Kidney glomerular epithelial cell (primary cell): ENCODE measurements around the gene CDH22.

Experiments
- DNase-seq: peaks from one replicate; lab custom pipeline; 2025; lab: John Stamatoyannopoulos, UW

The CDH22 gene

DNA sequence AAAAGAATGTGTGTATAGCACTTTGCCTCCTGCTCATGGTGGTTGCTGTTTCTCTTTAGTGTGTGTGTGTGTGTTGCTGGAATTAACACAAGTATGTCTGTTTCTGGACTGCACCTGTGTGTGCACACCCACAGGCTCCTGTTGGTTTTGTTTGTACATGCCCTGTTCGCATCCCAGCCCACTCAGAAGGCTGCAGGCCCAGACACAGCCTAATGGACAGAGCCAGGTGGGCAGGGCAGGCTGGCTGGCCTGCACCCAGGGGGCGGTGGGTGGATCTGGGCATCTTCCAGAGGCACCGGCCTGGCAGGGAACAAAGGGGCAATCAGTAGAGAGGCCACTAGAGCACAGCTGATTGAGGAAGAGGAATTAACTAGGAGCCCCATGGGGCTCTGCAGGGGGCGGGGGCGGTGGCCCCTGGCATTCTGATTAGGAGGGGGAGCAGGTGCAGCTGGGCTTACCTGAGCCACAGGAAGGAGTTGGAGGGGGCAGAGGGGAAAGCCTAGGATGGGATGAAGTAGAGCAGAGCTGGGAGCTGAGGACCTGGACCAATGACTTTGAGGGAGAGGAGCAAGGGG is 168.3 kb downstream of the CDH22 start:
- no peak for DNase-seq

DNA sequence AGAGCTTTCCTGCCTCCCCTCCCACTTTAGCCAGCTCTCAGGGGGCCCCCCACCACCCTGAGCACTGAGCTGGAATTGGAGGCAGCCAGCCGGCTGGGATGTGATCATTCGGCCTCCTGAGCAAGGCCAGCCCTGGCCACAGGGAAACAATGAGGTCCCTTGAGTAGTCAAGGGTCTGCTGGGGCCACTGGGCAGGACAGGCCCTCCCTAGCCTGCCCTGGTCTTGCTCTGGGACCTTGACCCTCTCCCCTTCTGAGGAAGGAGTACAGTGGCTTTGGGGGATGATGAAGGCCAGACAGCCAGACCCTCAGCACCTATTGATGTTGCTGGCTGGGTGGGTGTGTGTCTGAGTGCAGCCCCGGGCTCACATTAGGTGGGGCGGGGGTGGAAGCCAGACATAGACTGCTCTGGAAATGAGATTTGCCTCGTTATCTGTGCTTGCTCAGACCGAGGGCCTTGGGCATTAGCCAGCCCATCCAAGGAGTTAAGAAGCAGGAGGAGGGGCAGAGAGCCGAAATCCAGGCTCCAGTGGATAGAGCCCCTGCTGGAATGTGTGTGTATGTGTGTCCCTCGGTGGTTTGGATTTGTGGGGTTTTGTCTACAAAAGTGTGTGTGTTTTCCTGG is 168.9 kb downstream of the CDH22 start:
- no peak for DNase-seq

DNA sequence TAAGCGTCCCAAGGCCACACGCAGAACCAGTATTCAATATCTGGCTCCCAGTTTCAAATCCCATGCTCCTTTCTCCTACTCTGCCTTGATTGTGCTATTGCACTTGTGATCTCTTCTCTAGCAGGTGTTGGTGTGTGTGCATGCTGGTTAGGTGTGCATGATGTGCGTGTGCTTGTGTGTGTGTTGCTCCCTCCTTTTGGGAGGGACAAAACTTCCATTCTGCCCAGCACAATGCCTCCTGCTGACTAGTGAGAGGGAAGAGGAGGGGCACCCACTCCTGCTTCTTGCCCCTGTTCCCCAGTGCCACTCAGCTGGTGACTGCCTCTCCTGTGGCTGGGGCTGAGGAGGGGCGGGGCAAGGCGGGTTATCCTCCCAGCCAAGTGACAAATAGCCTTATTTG is 170.5 kb downstream of the CDH22 start:
- no peak for DNase-seq

DNA sequence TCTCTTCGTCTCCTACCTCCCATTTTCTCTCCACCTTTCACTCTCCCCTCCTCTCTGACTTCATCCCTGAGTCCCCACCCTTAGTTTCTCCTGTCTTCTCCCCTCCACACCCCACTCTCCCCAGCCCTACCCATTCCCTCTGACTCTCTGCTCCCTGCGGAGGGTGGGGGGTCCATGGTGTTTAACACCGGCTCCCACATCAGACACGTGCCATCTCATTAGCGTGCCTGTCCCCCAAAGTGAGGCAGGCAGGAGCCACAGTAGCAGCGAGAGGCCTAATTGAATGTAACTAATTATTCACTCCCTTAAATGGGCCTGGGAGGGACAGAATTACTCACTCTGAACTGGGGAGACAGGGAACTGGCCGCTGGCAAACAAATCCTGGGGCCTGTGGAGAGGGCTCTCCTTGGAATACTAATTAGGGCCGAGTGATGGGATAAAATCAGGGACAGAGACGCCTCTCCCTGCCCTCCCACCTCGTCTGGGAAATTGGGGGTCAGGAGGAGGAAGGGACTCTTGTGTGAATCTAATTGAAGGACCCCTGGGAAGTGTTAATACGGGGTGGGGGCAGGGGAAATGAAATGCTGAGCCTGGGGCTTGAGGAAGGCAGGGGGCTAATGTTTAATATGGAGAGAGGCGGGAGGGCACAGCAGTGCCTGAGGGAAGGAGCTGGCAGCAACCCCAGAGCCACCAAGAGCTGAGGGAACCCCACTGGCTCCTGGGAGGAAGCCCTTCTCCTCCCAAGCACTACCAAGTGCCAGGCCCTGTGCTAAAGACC is 172.3 kb downstream of the CDH22 start:
- DNase-seq, result no peak

DNA sequence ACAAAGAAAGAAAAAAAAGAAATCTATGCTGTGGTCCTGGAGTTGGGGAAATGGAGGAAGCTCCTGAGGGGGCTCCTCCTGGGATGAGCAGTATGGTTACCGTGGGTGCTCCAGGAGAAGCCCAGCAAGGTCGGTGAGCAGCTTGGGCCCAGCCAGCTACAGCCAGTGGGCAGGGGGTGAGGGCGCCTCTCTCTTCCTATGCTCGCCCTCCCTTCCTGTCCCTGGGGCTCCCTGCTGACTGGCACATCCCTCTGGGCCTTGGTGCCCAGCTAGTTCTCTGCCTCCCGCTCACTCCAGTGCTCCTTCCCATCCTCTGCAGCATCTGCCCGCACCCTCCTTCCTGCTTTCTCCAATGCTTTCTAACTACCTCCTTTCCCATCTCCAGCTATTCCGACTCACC is 173.6 kb downstream of the CDH22 start:
- DNase-seq, result no peak

DNA sequence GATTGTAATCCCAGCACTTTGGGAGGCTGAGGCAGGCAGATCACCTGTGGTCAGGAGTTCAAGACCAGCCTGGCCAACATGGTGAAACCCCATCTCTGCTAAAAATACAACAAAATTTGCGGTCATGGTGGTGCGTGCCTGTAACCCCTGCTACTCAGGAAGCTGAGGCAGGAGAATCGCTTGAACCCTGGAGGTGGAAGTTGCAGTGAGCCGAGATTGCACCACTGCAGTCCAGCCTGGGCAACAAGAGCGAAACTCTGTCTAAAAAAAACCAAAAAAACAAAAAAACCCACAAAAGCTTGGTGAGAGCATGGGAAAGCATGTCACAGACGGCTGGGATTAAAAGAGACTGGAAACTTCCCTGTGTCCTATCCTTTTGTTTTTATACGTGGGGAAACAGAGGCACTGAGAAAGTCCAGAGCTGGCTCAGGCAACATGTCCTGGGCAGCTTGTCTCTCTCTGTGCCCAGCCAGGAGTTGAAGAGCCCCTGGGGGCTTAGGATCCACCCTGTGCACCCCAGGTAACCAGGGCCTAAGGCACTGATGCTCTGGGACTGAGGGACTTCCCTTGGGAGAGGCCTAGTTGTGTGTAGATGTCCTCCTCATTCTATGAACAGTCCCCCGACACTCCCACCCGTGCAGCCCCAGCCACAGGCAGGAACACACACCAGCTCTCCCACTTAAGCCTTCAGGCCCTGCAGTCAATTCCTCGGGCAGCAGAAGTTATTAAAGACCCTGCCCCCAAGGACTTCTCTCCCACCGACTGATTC is 174.2 kb downstream of the CDH22 start:
- DNase-seq, result no peak

DNA sequence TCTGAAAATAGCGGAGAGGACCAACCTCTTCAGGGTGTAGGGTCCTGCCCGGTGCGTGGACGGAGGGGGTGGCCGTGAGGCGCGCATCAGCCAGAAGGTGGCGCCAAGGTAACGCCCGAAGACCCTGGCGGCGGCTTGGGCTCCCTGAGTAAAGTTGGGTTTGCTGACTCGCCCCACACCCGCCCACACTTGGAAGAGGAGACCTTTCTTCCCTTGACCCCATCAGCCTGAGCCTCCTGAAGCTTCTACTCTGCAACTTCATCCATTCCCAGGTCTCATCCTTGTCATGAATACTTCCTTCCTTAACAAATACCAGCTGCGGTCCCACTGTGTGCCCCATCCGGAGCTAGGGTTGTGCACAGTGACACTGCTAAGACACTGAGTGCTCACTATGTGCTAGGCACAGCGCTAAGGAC is 175.6 kb downstream of the CDH22 start:
- DNase-seq, result peak; percentile 42

DNA sequence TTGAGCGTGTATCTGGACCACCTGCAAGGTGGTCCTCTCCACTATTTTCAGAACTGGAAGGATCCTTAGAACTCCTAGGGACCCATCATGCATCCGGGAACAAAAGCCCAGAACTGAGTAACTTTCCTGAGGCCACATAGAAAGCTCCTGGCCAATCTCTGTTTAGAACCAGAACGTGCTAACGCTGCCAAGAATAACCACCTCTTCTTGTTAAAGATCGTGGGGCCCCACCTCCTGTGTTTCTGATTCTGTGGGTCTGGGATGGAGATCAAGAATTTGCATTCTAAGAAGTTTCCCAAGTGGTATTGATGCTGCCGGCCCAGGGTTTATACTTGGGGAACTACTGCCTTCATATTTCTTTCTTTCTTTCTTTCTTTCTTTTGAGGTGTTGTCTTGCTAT is 176.9 kb downstream of the CDH22 start:
- DNase-seq, result no peak

DNA sequence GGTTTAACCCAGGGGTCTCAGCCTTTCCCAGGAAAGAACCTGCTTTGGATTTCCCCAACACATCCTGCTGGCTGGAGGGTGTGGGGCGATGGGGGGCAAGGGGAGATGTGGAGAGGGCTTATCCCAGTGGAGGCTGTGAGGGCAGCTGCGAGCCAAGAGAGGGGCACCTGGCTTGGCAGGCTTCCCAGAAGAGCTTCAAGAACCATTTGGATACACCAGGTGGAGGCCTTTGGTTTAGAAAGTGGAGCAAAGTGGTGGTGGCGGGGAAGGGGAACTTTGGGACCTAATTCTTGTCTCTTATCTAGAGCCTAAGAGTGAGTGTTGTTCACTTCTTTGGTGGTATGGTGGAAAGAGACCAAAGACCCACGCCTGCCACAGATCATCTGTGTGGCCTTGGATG is 177.8 kb downstream of the CDH22 start:
- DNase-seq, result no peak

DNA sequence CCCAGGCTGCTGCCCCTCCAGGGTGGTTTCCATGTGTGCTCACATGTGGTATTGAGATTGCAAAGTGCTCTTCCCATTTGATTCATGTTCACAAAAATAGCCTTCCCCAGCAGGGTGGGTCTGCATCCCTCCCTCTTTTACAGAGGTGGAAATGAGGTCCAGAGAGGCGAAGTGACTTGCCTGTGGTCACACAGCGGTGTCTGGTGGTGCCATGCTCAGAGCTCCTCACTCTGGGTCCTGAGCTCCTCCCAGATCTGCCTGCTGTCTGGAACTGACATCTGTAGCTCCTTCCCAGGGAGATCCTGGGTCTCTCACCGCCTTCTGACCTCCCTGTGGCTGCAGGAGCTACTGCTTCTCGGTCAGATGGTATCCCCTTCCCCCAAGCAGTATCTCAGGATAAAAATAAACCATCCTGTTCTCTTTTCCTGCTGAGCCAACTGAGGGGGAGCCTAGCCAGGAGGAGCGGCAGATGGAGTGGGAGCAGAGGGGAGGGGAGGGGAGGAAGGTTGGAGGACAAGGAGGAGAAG is 178.3 kb downstream of the CDH22 start:
- no peak for DNase-seq

DNA sequence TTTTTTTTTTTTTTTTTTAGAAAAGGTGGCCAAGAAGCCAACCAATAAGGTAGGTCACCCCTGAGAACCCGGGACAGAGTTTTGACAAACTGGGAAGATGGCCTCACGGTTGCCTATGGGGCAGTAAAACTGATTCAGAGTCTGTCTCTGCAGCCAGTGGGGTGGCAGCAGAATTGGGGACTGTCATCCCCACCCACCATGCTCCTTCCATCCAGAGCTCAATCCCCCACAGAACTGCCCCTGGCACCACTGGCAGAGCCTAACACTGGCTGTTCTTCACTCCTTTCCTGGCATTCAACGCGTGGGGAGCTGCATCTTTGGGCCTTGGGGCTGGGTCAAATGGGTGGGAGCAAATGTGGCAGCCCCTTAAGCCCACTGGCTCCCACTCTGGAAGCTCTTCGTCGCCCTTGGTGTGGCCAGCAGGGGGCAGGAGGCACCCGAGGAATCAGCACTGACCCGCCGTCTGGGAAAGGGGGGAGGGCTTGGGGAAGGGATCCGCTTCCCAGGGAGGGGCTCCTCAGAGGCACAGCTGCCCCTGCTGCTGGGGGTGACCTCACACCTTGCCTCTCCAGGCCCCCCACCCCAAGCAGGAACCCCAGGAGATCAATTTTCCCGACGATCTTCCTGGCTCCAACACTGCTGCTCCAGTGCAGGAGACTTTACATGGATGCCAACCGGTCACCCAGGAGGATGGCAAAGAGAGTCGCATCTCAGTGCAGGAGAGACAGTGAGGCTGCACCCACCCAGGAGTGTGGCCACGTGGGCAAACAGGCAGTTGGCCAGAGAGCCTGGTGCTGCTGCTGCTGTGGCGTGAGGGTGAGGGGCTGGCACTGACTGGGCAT is 179.8 kb downstream of the CDH22 start:
- no peak for DNase-seq

DNA sequence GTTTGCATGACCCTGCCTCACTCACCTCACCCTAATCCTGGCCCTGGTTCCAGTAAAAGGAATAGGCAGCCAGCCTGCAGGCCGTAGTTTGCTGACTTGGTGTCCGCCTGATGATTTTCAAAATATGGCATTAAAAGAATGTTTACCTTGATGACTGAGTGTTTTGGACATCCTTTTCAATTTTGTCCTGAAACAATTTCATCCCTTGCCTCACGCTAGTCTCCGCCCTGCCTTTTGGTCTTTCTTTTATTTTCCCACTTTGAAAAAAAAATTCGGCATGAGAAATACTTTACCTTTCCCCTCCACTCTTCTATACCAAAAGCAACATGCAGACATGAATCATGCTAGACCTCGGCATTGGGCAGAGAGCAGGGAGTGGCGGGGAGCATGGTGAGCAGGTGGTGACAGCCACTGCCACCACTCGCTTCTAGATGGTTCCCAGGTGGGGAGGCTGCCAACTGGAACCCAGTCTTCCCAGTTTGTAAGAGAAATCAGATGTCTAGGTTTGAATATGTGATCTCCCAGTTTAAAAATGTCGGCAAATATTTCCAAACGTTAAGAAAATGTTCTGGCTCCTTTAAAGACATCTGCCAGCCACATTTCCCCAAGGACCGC is 180.8 kb downstream of the CDH22 start:
- DNase-seq, result no peak

DNA sequence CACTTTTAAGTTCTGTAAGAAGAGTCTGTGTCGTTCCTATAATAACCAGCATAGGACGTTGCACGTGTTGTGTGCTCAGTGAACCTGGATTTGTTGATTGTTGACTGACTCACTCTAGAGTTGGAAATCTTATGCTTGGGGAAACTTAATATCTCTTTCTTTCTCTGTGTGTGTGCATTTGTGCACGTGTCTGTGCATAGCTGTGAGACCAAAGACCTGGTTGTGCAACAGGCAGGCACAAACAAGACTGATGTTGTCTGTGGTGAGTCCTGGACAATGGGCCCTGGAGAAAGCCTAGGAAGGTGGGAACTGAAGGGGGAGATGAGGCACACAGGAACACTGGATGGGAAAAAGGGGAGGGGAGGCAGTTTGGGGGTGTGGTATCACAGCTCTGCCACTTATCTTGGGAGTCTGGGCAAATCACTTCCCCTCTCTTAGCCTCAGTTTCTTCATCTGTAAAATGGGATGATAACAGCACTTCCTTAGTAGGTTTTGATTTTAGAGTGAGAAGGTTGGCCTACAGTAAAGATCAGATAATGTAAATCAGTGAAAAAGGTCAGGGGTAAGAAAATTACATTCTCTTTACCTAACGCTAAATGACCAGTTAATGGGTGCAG is 181.8 kb downstream of the CDH22 start:
- no peak for DNase-seq
